ENCODE results near the gene GTF2F2.

Gene GTF2F2

DNA sequence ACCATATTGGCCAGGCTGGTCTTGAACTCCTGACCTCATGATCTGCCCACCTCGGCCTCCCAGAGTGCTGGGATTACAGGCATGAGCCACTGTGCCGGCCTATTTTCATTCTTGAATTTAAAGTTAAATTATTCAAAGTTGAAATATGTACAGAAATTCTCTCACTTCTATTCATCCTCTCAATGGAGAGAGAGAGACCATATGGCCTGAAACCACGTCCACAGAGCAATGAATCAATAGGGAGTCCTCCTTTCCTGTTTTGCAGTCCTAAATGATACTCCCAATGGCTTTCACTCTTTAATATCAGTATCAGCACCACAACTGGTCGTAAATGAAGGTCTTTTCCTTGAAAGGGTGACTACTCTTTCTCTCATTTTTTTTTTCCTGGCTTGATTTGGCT lies 111.0 kb downstream of the GTF2F2 start:
- TF ChIP-seq, protein P1, sequence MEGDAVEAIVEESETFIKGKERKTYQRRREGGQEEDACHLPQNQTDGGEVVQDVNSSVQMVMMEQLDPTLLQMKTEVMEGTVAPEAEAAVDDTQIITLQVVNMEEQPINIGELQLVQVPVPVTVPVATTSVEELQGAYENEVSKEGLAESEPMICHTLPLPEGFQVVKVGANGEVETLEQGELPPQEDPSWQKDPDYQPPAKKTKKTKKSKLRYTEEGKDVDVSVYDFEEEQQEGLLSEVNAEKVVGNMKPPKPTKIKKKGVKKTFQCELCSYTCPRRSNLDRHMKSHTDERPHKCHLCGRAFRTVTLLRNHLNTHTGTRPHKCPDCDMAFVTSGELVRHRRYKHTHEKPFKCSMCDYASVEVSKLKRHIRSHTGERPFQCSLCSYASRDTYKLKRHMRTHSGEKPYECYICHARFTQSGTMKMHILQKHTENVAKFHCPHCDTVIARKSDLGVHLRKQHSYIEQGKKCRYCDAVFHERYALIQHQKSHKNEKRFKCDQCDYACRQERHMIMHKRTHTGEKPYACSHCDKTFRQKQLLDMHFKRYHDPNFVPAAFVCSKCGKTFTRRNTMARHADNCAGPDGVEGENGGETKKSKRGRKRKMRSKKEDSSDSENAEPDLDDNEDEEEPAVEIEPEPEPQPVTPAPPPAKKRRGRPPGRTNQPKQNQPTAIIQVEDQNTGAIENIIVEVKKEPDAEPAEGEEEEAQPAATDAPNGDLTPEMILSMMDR (IDR thresholded peaks at IDR 0.05; ENCODE audit: borderline replicate concordance, insufficient read depth, low read depth, low read length): no peak
- H3K4me3 ChIP-seq (ENCODE audit: low read depth, low read length): no peak overlapping the region

DNA sequence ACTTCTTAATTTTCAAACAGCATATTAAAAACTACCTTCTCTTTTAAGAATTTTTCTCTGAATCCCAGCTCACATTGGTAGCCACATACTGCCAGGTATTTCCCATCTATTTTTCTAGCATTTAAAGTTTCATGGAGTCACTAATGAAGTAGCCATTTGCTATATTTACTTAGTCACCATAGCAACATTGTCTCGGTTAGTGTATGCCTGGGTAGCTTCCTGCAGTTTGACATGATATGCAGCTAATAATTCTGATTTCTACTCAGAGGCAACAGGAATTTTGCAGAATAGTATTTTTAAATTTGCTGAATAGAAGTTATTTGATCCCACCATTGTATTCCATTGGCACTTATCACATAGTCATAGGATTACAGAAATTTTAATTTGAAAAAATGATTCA lies 111.4 kb downstream of the GTF2F2 start:
- TF ChIP-seq, protein P1 (IDR thresholded peaks at IDR 0.05; ENCODE audit: borderline replicate concordance, insufficient read depth, low read depth, low read length): no peak
- H3K4me3 ChIP-seq (ENCODE audit: low read depth, low read length): no peak overlapping the region

DNA sequence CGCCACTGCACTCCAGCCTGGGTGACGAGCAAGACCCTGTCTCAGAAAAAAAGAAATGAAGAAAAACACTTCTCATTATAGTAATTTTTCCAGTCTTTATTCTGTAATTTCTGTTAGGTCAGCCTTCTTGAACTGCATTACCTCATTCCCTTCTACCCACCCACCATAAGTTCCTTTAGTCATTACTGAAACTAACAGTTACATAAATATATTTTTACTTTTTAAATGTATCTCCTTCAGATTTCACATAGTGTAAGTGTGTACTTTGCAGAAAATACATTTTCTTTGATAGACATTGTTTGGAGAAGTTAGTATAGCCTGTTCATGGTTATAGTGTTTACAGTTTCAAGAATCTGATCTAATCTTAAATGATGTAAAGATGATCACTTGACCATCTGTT lies 112.3 kb downstream of the GTF2F2 start:
- TF ChIP-seq, protein P1 (IDR thresholded peaks at IDR 0.05; ENCODE audit: borderline replicate concordance, insufficient read depth, low read depth, low read length): no peak
- H3K4me3 ChIP-seq (ENCODE audit: low read depth, low read length): no peak overlapping the region

DNA sequence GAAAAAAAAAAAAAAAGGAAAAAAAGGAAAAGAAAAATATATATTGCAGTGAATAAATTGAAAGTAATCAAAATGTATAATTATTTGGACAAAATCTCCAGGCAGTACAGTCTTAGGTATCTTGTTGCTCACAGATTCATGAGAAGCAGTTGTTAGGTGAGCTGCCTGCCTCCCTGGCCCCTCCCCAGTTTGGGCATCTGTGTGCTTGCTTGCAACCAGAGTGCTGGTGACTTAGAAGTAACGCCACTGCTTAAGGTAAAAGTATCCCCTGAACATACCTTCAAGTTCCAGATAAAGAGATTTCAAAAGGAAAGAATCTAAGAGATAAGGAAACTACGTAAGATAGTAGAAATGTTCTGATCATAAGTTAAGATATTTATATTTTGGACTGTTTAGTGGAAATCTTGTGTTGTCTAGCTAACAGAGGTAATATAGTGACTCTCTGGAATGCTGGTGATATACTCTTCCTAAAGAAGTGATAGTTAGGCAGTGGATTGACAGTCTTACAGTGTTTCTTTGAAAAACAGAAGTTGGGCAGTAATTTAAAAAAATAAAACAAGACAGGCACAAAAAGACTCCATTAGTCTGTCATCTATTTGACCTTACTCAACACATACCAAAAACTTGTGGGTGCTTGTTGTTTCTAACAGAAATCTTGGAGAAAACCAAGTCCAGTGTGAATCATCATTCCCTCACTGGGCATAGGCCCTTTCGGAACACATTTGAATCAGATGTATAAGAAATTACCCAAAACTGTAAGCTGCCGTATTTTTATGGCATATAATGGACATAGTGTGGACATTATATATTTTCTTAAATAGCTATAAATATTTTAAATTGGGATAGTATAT lies 118.9 kb downstream of the GTF2F2 start:
- TF ChIP-seq, protein P1 (IDR thresholded peaks at IDR 0.05; ENCODE audit: borderline replicate concordance, insufficient read depth, low read depth, low read length): no peak

DNA sequence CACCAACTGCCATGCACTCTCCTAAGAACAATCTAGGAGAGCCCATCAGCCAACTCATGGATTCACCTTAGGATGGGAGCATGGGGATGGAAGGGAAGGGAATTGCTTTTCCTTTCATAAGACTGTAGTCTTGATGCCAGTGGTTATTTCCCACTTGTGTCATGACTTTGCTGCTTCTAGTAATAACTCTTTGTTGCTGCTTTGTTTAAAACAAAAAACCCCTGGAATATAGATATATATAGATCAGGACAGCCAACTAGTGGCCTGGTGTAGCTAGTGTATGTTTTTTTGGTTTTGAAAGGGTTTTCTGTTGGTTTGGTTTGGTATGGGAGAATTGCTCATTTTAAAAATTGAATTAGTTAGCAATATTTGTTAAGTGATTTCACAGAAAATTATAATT lies 119.8 kb downstream of the GTF2F2 start:
- no peak overlapping the region for H3K4me3 ChIP-seq (ENCODE audit: low read depth, low read length)
- TF ChIP-seq, protein P1 (IDR thresholded peaks at IDR 0.05; ENCODE audit: borderline replicate concordance, insufficient read depth, low read depth, low read length): no peak

More for the DNA sequence above, 118.9 kb downstream of the GTF2F2 start:
- no peak overlapping the region for H3K4me3 ChIP-seq (ENCODE audit: low read depth, low read length)

DNA sequence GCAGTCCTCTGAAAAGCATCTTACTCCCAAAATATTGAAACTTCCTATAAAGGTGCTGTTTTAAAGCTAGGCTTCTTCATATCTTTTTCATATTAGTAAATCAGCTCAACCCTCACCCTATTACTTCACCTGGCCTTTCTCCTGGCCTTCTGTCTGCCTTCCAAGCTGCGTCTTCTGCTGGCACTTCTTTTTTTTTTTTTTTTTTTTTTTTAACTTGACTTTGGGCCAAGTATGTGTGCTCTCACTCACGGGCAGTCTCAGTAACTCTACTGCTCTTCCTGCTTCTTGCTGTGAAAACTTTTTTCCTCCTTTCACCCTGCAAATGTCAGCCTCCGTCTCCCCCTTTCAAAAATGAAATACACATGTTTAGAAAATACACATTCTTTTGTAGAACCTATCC lies 121.8 kb downstream of the GTF2F2 start:
- TF ChIP-seq, protein P1 (IDR thresholded peaks at IDR 0.05; ENCODE audit: borderline replicate concordance, insufficient read depth, low read depth, low read length): no peak

DNA sequence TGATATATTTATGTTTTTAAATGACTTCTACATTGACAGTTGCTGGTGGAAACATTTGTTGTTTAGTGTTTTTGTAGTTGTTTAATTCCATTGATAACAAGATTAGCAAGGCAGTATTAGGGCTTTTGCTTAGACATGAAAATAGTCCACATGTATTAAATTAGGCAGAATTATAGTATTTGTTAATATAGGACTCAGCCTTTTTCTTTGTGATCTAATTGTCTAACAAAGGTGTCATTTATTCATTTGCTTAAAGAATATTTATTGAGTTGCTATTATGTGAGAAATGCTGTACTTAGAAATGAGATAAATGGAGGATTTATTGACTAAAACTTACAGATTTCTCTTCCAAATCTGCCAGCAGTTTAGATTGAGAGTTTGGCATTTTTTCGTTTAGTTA lies 122.2 kb downstream of the GTF2F2 start:
- TF ChIP-seq, protein P1 (IDR thresholded peaks at IDR 0.05; ENCODE audit: borderline replicate concordance, insufficient read depth, low read depth, low read length): no peak

More for the DNA sequence above, 121.8 kb downstream of the GTF2F2 start:
- H3K4me3 ChIP-seq (ENCODE audit: low read depth, low read length): no peak overlapping the region

More for the DNA sequence above, 122.2 kb downstream of the GTF2F2 start:
- no peak overlapping the region for H3K4me3 ChIP-seq (ENCODE audit: low read depth, low read length)
